ENCODE data around the gene PKNOX1. TPM values are rescaled to one million over a fixed set of nuclear protein-coding genes. Genes with fewer than 3 reads are reported as not detected.
"Not testable (repeated sequence)": the region's sequence is repeated elsewhere in the genome, so short reads cannot be mapped to it uniquely, and the experiment has no call there.

PKNOX1 gene
- total RNA-seq, 1 experiment from 2014 or later: 30.6 TPM

DNA sequence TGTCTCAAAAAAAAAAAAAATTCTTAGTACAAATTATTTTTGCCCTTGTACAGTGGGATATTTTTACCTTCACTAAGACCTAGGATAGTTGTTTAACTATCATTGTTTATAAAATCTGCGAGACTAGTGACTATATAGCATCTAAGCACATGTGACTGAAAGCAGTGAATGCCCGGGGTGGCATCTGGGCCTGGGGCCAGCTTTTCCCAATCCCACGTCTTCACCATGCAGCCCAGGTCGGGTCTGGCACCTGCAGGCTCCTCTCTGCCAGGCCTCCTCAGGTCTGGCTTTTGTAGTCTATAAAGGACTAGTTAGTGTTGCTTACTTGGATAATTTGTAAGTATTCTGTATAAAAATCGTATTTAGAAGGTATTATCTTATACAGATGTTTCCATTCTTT is 60.5 kb downstream of the PKNOX1 start:
- TF ChIP-seq CTCF (conservative IDR thresholded peaks at IDR 0.05; ENCODE audit: low read depth, low read length): no peak
- no peak for TF ChIP-seq EZH2 (IDR thresholded peaks at IDR 0.05; ENCODE audit: borderline replicate concordance, low read depth, low read length, poor library complexity, severe bottlenecking)
- no peaks in the 10 kb centered on the region for H3K9me3 ChIP-seq (ENCODE audit: low read depth, low read length, poor library complexity, severe bottlenecking)
- no peaks in the 10 kb centered on the region for H3K27me3 ChIP-seq (replicated peaks; ENCODE audit: insufficient read depth, low read depth, low read length, poor library complexity)
- ChIA-PET CTCF (no interaction called here), POLR2A (ENCODE audit: low non-redundant PET) (no interaction called here)
- intact Hi-C loops (cut with micrococcal nuclease; ENCODE audit: unreplicated experiment): loop anchor here (2.0 kb wide), 1 partner anchor 20 kb away; no protein-coding TSS in a partner anchor
- no peak overlapping the region for H3K4me3 ChIP-seq (ENCODE audit: low read depth, low read length, poor library complexity, severe bottlenecking)
- BruUV-seq (replicated peaks): no TSS peak
- H3K4me1 ChIP-seq (ENCODE audit: insufficient read depth, low read length, poor library complexity, severe bottlenecking): no peaks in the 10 kb centered on the region
- peaks cover 11% of the 10 kb centered on the region for H3K36me3 ChIP-seq (ENCODE audit: insufficient read depth, low read length, poor library complexity, severe bottlenecking)
- DNase-seq (ENCODE audit: low spot score): no peak
- no peak overlapping the region for H3K27ac ChIP-seq (ENCODE audit: low read depth, low read length, poor library complexity, severe bottlenecking)

GRCh38 chr21:43036889-43037288 is 62.5 kb downstream of the PKNOX1 start:
- H3K4me3 ChIP-seq (ENCODE audit: low read depth, low read length, poor library complexity, severe bottlenecking); H3K9me3 ChIP-seq (ENCODE audit: low read depth, low read length, poor library complexity, severe bottlenecking); CTCF ChIA-PET; POLR2A ChIA-PET (ENCODE audit: low non-redundant PET); H3K4me1 ChIP-seq (ENCODE audit: insufficient read depth, low read length, poor library complexity, severe bottlenecking); H3K36me3 ChIP-seq (ENCODE audit: insufficient read depth, low read length, poor library complexity, severe bottlenecking); BruUV-seq (replicated peaks); DNase-seq (ENCODE audit: low spot score); H3K27me3 ChIP-seq (replicated peaks; ENCODE audit: insufficient read depth, low read depth, low read length, poor library complexity); intact Hi-C loops (cut with micrococcal nuclease; ENCODE audit: unreplicated experiment); H3K27ac ChIP-seq (ENCODE audit: low read depth, low read length, poor library complexity, severe bottlenecking): not testable (repeated sequence)

- H3K36me3 ChIP-seq (ENCODE audit: insufficient read depth, low read length, poor library complexity, severe bottlenecking); POLR2A ChIA-PET (ENCODE audit: low non-redundant PET); H3K27ac ChIP-seq (ENCODE audit: low read depth, low read length, poor library complexity, severe bottlenecking); H3K27me3 ChIP-seq (replicated peaks; ENCODE audit: insufficient read depth, low read depth, low read length, poor library complexity); BruUV-seq (replicated peaks); H3K9me3 ChIP-seq (ENCODE audit: low read depth, low read length, poor library complexity, severe bottlenecking); intact Hi-C loops (cut with micrococcal nuclease; ENCODE audit: unreplicated experiment); CTCF ChIA-PET; H3K4me3 ChIP-seq (ENCODE audit: low read depth, low read length, poor library complexity, severe bottlenecking); H3K4me1 ChIP-seq (ENCODE audit: insufficient read depth, low read length, poor library complexity, severe bottlenecking); DNase-seq (ENCODE audit: low spot score): not testable (repeated sequence)
Observed at GRCh38 chr21:43037918-43038658, 63.7 kb downstream of the PKNOX1 start.

DNA sequence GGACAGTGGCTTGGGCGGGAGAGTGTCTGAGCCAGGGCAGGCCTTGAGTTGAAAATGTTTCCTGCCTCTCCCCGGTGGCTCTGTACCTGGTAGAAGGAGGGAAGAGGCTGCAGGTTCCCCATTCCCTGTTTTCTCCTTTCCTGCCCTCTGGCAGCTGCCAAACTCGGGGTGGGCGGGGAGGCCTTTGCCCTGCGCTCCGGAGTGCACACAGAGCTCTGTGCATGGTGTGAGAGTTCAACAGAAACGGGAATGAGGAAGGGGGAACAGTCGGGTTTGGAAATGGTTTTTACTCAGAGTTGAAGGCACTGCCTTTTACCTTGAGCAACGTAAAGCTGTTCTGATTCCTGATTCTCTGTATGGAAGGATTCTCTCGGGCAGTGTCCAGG is 64.3 kb downstream of the PKNOX1 start:
- H3K27me3 ChIP-seq (replicated peaks; ENCODE audit: insufficient read depth, low read depth, low read length, poor library complexity); POLR2A ChIA-PET (ENCODE audit: low non-redundant PET); intact Hi-C loops (cut with micrococcal nuclease; ENCODE audit: unreplicated experiment); DNase-seq (ENCODE audit: low spot score); H3K4me1 ChIP-seq (ENCODE audit: insufficient read depth, low read length, poor library complexity, severe bottlenecking); H3K9me3 ChIP-seq (ENCODE audit: low read depth, low read length, poor library complexity, severe bottlenecking); H3K4me3 ChIP-seq (ENCODE audit: low read depth, low read length, poor library complexity, severe bottlenecking); BruUV-seq (replicated peaks); H3K36me3 ChIP-seq (ENCODE audit: insufficient read depth, low read length, poor library complexity, severe bottlenecking); CTCF ChIA-PET; H3K27ac ChIP-seq (ENCODE audit: low read depth, low read length, poor library complexity, severe bottlenecking): not testable (repeated sequence)

DNA sequence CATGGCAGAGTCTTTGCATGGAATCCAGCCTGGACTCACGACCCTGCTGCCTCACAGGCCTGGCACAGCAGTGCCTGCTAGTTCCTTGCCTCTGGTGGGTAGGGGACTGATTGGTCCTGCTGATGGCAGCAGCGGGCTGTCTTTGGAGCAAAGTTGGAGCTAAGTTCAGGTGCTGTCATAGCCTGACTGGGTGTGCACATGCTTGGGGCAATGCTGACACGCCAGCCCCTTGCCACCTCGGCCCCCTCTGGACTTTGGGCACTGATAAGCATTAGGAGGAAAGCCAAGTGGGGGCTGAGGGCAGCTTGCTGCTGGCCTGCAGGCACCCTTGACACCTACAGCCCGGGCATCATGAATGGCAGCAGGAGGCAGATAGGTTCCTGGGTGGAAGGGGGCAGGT is 67.8 kb downstream of the PKNOX1 start:
- intact Hi-C loops (cut with micrococcal nuclease; ENCODE audit: unreplicated experiment); BruUV-seq (replicated peaks); CTCF ChIA-PET; H3K27ac ChIP-seq (ENCODE audit: low read depth, low read length, poor library complexity, severe bottlenecking); H3K36me3 ChIP-seq (ENCODE audit: insufficient read depth, low read length, poor library complexity, severe bottlenecking); H3K9me3 ChIP-seq (ENCODE audit: low read depth, low read length, poor library complexity, severe bottlenecking); H3K4me1 ChIP-seq (ENCODE audit: insufficient read depth, low read length, poor library complexity, severe bottlenecking); DNase-seq (ENCODE audit: low spot score); H3K4me3 ChIP-seq (ENCODE audit: low read depth, low read length, poor library complexity, severe bottlenecking); POLR2A ChIA-PET (ENCODE audit: low non-redundant PET); H3K27me3 ChIP-seq (replicated peaks; ENCODE audit: insufficient read depth, low read depth, low read length, poor library complexity): not testable (repeated sequence)

- BruUV-seq (replicated peaks); H3K27me3 ChIP-seq (replicated peaks; ENCODE audit: insufficient read depth, low read depth, low read length, poor library complexity); H3K4me3 ChIP-seq (ENCODE audit: low read depth, low read length, poor library complexity, severe bottlenecking); POLR2A ChIA-PET (ENCODE audit: low non-redundant PET); H3K9me3 ChIP-seq (ENCODE audit: low read depth, low read length, poor library complexity, severe bottlenecking); H3K27ac ChIP-seq (ENCODE audit: low read depth, low read length, poor library complexity, severe bottlenecking); DNase-seq (ENCODE audit: low spot score); H3K36me3 ChIP-seq (ENCODE audit: insufficient read depth, low read length, poor library complexity, severe bottlenecking); H3K4me1 ChIP-seq (ENCODE audit: insufficient read depth, low read length, poor library complexity, severe bottlenecking); CTCF ChIA-PET; intact Hi-C loops (cut with micrococcal nuclease; ENCODE audit: unreplicated experiment): not testable (repeated sequence)
Observed at GRCh38 chr21:43043291-43043690, 68.9 kb downstream of the PKNOX1 start.

DNA sequence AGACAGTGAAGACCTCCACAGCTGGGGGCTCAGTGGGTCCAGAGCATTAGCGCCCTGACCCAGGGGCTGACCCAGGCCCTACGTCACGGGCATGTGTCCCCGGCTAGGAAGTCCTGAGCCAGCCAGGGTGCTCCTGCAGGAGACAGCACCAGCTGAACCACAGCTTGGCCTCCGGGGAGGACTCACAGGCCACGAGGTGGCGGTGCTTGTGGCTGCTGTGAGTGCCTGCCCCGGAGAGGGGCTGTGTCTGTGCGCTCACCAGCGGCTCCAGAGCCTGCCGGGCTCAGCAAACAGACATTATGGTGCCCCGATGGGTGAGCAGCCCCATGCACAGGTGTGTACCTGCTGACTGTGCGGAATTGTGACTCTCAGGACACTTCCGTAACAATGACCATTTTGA is 70.2 kb downstream of the PKNOX1 start:
- H3K27me3 ChIP-seq (replicated peaks; ENCODE audit: insufficient read depth, low read depth, low read length, poor library complexity); DNase-seq (ENCODE audit: low spot score); CTCF ChIA-PET; H3K36me3 ChIP-seq (ENCODE audit: insufficient read depth, low read length, poor library complexity, severe bottlenecking); POLR2A ChIA-PET (ENCODE audit: low non-redundant PET); H3K9me3 ChIP-seq (ENCODE audit: low read depth, low read length, poor library complexity, severe bottlenecking); BruUV-seq (replicated peaks); H3K4me1 ChIP-seq (ENCODE audit: insufficient read depth, low read length, poor library complexity, severe bottlenecking); H3K4me3 ChIP-seq (ENCODE audit: low read depth, low read length, poor library complexity, severe bottlenecking); intact Hi-C loops (cut with micrococcal nuclease; ENCODE audit: unreplicated experiment); H3K27ac ChIP-seq (ENCODE audit: low read depth, low read length, poor library complexity, severe bottlenecking): not testable (repeated sequence)

Measured in A673 (cell line).